SJSA1 (cell line): Measurements from ENCODE around the gene CTSK. TPM values are rescaled to one million over a fixed set of nuclear protein-coding genes. Genes with fewer than 3 reads are reported as not detected.
"Not testable (repeated sequence)": the region's sequence is repeated elsewhere in the genome, so short reads cannot be mapped to it uniquely, and the experiment has no call there.

ENCODE experiments used
- DNase-seq, 2 experiments: peaks; one replicate each; pipeline ENCODE4 v3.0.0-alpha.2; 2015 to 2020; ENCODE audit warnings: low spot score in 2 of 2, low read depth in 1 of 2
- H3K27ac ChIP-seq: fragments of 250-450 bp; sonication (Bioruptor Pico); 2 replicates; pipeline ENCODE4 v1.5.1; 2020; ENCODE audit warnings: mild to moderate bottlenecking, moderate library complexity
- H3K27me3 ChIP-seq: fragments of 250-450 bp; sonication (Bioruptor Pico); replicated peaks from 2 replicates; pipeline ENCODE4 v1.5.1; 2020; ENCODE audit warnings: mild to moderate bottlenecking, moderate library complexity
- H3K36me3 ChIP-seq: fragments of 250-450 bp; sonication (Bioruptor Pico); 2 replicates; pipeline ENCODE4 v1.5.1; 2020; ENCODE audit warnings: mild to moderate bottlenecking
- H3K4me1 ChIP-seq: fragments of 250-450 bp; sonication (Bioruptor Pico); replicated peaks from 2 replicates; pipeline ENCODE4 v1.6.1; 2021; ENCODE audit warnings: mild to moderate bottlenecking
- H3K4me3 ChIP-seq: fragments of 250-450 bp; sonication (Bioruptor Pico); 2 replicates; pipeline ENCODE4 v1.5.1; 2020; ENCODE audit warnings: mild to moderate bottlenecking
- H3K9me3 ChIP-seq: fragments of 250-450 bp; sonication (Bioruptor Pico); replicated peaks from 2 replicates; pipeline ENCODE4 v1.5.1; 2020; ENCODE audit warnings: mild to moderate bottlenecking
- total RNA-seq: library from RNA; depleted of rRNA; stranded (reverse); fragments of >200 nt; shearing (Covaris generic); gene quantifications from 2 replicates; pipeline ENCODE4 v1.2.3, GENCODE V29; 2014

The CTSK gene
- total RNA-seq, 1 experiment from 2014 or later = 46.2 TPM

GRCh38 chr1:150793221-150793620 lies 14.8 kb downstream of the CTSK start:
- Histone ChIP-seq H3K9me3 (no peaks in the 10 kb centered on the region), H3K27ac (no peak overlapping the region), H3K4me1 (no peaks in the 10 kb centered on the region), H3K4me3 (no peak overlapping the region), H3K27me3 (no peaks in the 10 kb centered on the region), H3K36me3 (no peaks in the 10 kb centered on the region; the same call in 1 of the 2 replicates)
- no peak for DNase-seq

DNA sequence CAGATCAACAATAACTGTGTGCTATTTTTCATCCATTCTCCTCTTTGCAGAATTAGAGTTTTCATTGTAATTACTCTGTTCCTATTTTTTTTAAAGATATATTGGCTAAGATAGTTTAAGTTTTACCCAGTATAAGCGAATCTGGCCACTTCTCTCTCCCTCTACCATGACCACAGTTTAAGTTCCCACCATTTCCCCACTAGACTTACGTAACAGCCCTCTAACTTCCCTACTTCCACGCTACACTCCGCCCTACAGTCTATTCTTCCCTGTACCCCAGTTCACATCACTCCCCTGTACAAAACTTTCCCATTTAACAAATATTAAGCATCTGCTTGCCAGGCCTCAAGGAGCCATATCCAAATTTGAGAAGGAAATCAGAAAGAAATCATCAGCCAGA lies 16.5 kb downstream of the CTSK start:
- Histone ChIP-seq H3K9me3 (no peaks in the 10 kb centered on the region), H3K27ac (no peak overlapping the region), H3K27me3 (no peaks in the 10 kb centered on the region), H3K4me3 (no peak overlapping the region), H3K4me1 (no peaks in the 10 kb centered on the region; the same call in 1 of the 2 replicates), H3K36me3 (no peaks in the 10 kb centered on the region; the same call in 1 of the 2 replicates)
- DNase-seq = no peak

DNA sequence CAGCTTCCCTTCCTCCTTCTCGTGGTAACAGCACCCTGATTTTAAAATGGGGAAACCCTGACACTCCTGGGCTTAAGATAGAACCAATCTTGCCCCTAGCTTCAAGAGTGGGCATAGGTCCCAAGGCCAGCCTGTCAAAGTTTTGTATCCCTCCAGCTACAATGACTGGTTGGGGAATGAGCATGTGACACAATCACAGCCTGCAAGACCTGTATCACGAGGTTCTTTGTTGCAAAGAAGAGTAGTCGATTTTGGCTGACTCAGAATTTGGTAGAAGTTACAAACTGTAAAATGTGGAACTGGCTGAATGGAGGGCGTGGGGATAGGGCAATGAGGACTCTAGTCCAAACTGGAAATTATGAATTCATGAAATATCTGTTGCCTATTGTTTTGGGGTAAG lies 18.7 kb downstream of the CTSK start:
- Histone ChIP-seq H3K36me3 (no peaks in the 10 kb centered on the region), H3K27me3 (no peaks in the 10 kb centered on the region), H3K4me3 (no peak overlapping the region), H3K4me1 (no peaks in the 10 kb centered on the region; the same call in 1 of the 2 replicates), H3K9me3 (no peaks in the 10 kb centered on the region), H3K27ac (no peak overlapping the region)
- no peak for DNase-seq

DNA sequence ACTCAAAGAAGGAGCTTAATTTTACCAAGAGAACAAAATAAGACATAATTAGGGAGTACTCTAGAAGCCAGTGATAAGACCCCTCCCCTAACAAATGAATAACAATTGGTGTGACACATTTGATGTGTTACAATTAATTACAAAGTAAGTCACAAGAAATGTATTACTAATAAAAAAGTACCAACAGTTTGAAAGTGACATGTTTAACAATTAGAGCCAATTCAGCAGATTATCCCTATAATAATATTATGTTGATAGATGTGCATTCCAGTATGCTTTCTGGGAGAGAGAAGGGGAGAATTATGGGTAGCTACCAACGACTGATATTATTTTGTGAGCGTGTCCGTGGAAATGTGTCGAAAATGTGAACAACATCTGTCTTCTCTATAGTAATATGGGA lies 19.1 kb downstream of the CTSK start:
- H3K4me3 ChIP-seq = no peak overlapping the region

GRCh38 chr1:150787455-150787854 lies 20.6 kb downstream of the CTSK start:
- H3K4me3 ChIP-seq = no peak overlapping the region
- H3K9me3 ChIP-seq = no peaks in the 10 kb centered on the region
- no peaks in the 10 kb centered on the region for H3K27me3 ChIP-seq
- H3K4me1 ChIP-seq = no peaks in the 10 kb centered on the region; the same call in 1 of the 2 replicates
- H3K27ac ChIP-seq = no peak overlapping the region
- H3K36me3 ChIP-seq = no peaks in the 10 kb centered on the region
- no peak for DNase-seq

More for the DNA sequence above, 19.1 kb downstream of the CTSK start:
- H3K36me3 ChIP-seq = no peaks in the 10 kb centered on the region
- H3K27ac ChIP-seq = no peak overlapping the region
- no peaks in the 10 kb centered on the region for H3K27me3 ChIP-seq
- no peaks in the 10 kb centered on the region for H3K9me3 ChIP-seq
- H3K4me1 ChIP-seq = no peaks in the 10 kb centered on the region; the same call in 1 of the 2 replicates
- DNase-seq = no peak

DNA sequence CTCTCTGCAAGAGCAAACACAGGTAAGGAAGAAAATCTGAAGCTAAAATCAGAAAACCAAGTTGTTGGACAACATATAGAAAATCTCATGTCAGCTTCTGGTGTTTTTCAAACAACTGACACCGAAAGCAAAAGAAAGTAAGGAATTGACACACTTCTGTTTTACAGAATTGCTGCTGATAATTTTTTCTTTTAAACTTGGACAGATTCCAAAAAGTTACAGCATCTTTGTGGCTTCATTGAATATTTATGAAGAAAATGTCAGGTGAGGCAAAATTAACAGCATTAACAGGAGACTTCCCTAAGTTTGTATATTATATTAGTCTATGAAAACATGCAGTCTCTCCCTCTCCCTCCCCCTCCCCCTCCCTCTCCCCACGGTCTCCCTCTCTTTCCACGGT lies 27.6 kb downstream of the CTSK start:
- DNase-seq = no peak
- no peaks in the 10 kb centered on the region for H3K9me3 ChIP-seq
- peaks cover 13% of the 10 kb centered on the region for H3K4me1 ChIP-seq
- H3K36me3 ChIP-seq = no peaks in the 10 kb centered on the region
- H3K27ac ChIP-seq = no peak overlapping the region
- H3K4me3 ChIP-seq = no peak overlapping the region
- H3K27me3 ChIP-seq = no peaks in the 10 kb centered on the region

DNA sequence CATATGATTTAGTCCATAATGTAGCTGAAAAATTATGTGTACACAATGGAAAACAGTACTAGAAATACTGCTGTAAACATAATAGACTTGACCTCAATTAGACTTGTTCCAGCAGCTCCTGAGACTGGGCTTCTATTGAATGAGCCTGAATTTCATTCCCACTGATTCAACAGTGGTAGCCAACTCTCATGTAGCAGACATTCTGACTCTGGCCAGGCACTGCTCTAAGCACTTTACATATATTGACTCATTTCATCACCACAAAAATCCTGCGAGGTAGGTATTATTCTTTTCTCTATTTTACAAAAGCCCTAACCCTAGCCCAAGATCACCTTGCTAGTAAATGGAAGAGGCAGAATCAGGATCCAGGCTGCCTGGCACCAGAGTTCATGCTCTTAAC lies 29.7 kb downstream of the CTSK start:
- no peak for DNase-seq
- Histone ChIP-seq H3K9me3 (no peaks in the 10 kb centered on the region), H3K36me3 (no peaks in the 10 kb centered on the region), H3K27ac (no peak overlapping the region), H3K4me3 (no peak overlapping the region), H3K4me1 (peaks cover 13% of the 10 kb centered on the region), H3K27me3 (no peaks in the 10 kb centered on the region)

GRCh38 chr1:150777544-150777943 lies 30.5 kb downstream of the CTSK start:
- Histone ChIP-seq H3K36me3 (no peaks in the 10 kb centered on the region), H3K4me1 (peaks cover 13% of the 10 kb centered on the region), H3K4me3 (no peak overlapping the region), H3K27ac (no peak overlapping the region), H3K9me3 (no peaks in the 10 kb centered on the region), H3K27me3 (no peaks in the 10 kb centered on the region)
- DNase-seq = no peak

- DNase-seq = peak; percentile 47 to 64
- H3K27me3 ChIP-seq, H3K9me3 ChIP-seq, H3K4me3 ChIP-seq, H3K36me3 ChIP-seq: not testable (repeated sequence)
- Histone ChIP-seq H3K27ac (peak overlapping the region; percentile 24; the same call in 1 of the 2 replicates), H3K4me1 (peaks cover 13% of the 10 kb centered on the region)
Observed at GRCh38 chr1:150775931-150776505, 32.0 kb downstream of the CTSK start.

DNA sequence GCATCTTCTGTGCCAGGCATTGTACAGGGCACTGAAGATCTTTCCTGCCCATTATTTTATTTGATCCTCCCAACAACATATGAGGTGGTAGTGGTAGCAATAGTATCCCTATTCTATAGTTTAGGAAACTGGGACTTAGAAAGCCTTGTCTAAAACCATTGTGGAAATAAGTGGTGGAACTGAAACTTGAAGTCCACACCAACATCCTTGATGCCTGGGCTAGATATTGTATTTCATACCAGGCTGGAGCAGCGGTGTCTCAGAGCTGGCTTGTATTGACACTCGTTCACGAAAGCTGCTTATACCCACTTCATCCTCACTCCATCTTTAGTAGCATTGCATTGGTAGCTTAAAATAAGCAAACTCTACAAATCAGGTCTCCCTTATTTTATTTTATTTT lies 32.8 kb downstream of the CTSK start:
- H3K4me3 ChIP-seq = no peak overlapping the region
- DNase-seq = no peak
- H3K27ac ChIP-seq = no peak overlapping the region
- H3K27me3 ChIP-seq = no peaks in the 10 kb centered on the region
- H3K36me3 ChIP-seq = no peaks in the 10 kb centered on the region
- no peaks in the 10 kb centered on the region for H3K9me3 ChIP-seq
- peaks cover 13% of the 10 kb centered on the region for H3K4me1 ChIP-seq

DNA sequence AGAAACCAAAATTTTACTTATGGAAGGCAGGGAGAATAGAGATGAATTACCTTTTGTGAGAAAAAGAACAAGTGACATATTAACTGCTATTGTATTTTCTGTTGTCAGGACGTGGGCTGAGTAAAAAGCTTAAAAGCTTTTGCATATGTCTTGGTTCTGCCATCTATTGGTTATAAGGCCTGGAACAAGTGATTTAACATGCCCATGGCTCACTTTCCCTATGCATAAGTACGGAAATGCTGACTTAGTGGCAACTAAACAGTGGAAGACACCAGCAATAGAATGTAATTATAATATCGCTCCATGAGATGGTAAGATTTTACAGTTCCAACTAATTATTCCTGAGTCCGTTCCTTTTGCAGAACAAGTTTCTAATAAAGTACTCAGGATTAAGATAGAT lies 35.7 kb downstream of the CTSK start:
- Histone ChIP-seq H3K4me1 (peaks cover 13% of the 10 kb centered on the region), H3K36me3 (no peaks in the 10 kb centered on the region), H3K27ac (no peak overlapping the region), H3K4me3 (no peak overlapping the region), H3K27me3 (no peaks in the 10 kb centered on the region), H3K9me3 (no peaks in the 10 kb centered on the region)
- no peak for DNase-seq

DNA sequence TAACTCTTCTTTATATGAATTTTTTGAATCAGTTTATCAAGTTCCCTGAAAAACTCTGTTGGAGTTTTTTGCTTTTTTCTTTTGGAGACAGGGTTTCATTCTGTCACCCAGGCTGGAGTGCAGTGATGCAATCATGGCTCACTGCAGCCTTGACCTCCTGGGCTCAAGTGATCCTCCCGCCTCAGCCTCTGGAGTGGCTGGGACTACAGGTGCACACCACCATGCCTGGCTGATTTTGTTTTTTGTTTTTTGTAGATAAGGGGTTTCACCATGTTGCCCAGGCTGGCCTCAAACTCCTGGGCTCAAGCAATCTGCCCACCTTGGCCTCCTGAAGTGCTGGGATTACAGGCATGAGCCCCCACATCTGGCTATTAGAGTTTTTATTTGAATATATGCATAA lies 40.4 kb downstream of the CTSK start:
- H3K9me3 ChIP-seq, H3K36me3 ChIP-seq, DNase-seq, H3K4me3 ChIP-seq, H3K27ac ChIP-seq, H3K27me3 ChIP-seq: not testable (repeated sequence)
- peaks cover 19% of the 10 kb centered on the region for H3K4me1 ChIP-seq

GRCh38 chr1:150765977-150766301 lies 42.1 kb downstream of the CTSK start:
- not testable (repeated sequence) for H3K4me3 ChIP-seq, DNase-seq, H3K9me3 ChIP-seq, H3K36me3 ChIP-seq, H3K27me3 ChIP-seq
- H3K4me1 ChIP-seq = peaks cover 19% of the 10 kb centered on the region
- peak overlapping the region; percentile 66 for H3K27ac ChIP-seq

- Histone ChIP-seq H3K27ac (peak within 1 kb of the TSS; percentile 66), H3K9me3 (no peaks in the 10 kb centered on the region), H3K27me3 (no peaks in the 10 kb centered on the region), H3K4me3 (peak within 1 kb of the TSS; percentile 7; the same call in 1 of the 2 replicates), H3K36me3 (no peaks in the 10 kb centered on the region), H3K4me1 (peaks cover 19% of the 10 kb centered on the region)
- DNase-seq = peak in 1 of 2 experiments; percentile 54
Observed at GRCh38 chr1:150765296-150765976, 42.6 kb downstream of the CTSK start, which contains the start of gene CTSS. Gene CTSS, minus strand, starts transcription at chr1:150765778. Its CDS starts 1,015 bp downstream, at chr1:150764763.
